Activated CD8-positive, alpha-beta memory T cell treated with anti-CD3 and anti-CD28 coated beads, Interleukin-2, amount 10 ng/mL, durations not matched to agents 7 days and 5 days (primary cell): ENCODE measurements around the gene OSBPL3. TPM values are rescaled to one million over a fixed set of nuclear protein-coding genes. Genes with fewer than 3 reads are reported as not detected.

Experiments
- ATAC-seq: fragments of 150-1000 bp; cut with Tn5 transposase; one replicate; pipeline ENCODE4 v1.10.0; 2021; ENCODE audit warnings: moderate library complexity
- CTCF ChIA-PET: fragments of 350-600 bp; sonication (Branson Sonifier 250); formaldehyde crosslinking; loops from one replicate; lab custom pipeline; 2021; ENCODE audit warnings: antibody characterized with exemption; lab: Charles Lee
- DNase-seq: peaks from one replicate; pipeline ENCODE4 v3.0.0-alpha.2; 2020
- H3K27ac Mint-ChIP-seq: one replicate; pipeline ENCODE4 v1.8.0; 2021; ENCODE audit warnings: mild to moderate bottlenecking, mixed read lengths
- H3K27me3 Mint-ChIP-seq: one replicate; pipeline ENCODE4 v1.8.0; 2021; ENCODE audit warnings: mixed read lengths
- H3K36me3 Mint-ChIP-seq: one replicate; pipeline ENCODE4 v1.8.0; 2021; ENCODE audit warnings: mild to moderate bottlenecking, mixed read lengths
- H3K4me1 Mint-ChIP-seq: one replicate; pipeline ENCODE4 v1.8.0; 2021; ENCODE audit warnings: mixed read lengths
- H3K4me3 Mint-ChIP-seq: one replicate; pipeline ENCODE4 v1.8.0; 2021; ENCODE audit warnings: mild to moderate bottlenecking, moderate library complexity, mixed read lengths
- H3K9me3 Mint-ChIP-seq: one replicate; pipeline ENCODE4 v1.8.0; 2022; ENCODE audit warnings: low read depth, mixed read lengths
- total RNA-seq, 2 experiments: library from RNA; stranded (reverse); gene quantifications; one replicate each; pipeline ENCODE4 v1.2.3, GENCODE V29; 2021

The OSBPL3 gene
- total RNA-seq, 2 experiments from 2014 or later, result 98.3 to 133 TPM

- peaks cover 30% of the 10 kb centered on the region for H3K4me1 Mint-ChIP-seq
- peaks cover 34% of the 10 kb centered on the region for H3K36me3 Mint-ChIP-seq
- DNase-seq (no peak), ATAC-seq (no peak)
- H3K27me3 Mint-ChIP-seq, result no peaks in the 10 kb centered on the region
- CTCF ChIA-PET, result interaction anchor here (1.2 to 1.3 kb wide), 2 partner anchors 9 to 13 kb away, joined by 3 to 4 read pairs; no protein-coding TSS in a partner anchor
- H3K27ac Mint-ChIP-seq, result no peak overlapping the region
- no peak overlapping the region for H3K4me3 Mint-ChIP-seq
- peaks cover 4% of the 10 kb centered on the region for H3K9me3 Mint-ChIP-seq
These were observed 37.8 kb downstream of the OSBPL3 start for GRCh38 chr7:24942226-24942625.

DNA sequence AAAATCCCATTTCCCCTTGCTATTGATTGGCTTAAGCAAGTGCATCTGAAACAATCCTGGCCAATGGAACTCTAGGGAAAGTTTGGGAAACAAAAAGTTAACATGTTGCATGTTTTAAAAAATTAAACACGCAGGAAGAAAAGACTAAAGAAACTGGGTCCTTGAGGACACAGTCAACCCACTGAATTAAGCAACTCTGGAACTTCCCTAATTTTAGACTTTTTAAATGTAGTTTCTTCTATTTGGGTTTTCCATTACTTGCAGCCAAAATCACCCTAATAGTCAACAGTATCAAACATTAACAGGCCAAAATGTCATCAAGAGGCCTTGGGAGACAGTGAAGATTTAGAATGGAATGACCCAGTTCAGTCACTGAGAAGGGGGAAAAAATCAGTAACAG, 40.6 kb downstream of the OSBPL3 start:
- peaks cover 42% of the 10 kb centered on the region for H3K4me1 Mint-ChIP-seq

GRCh38 chr7:24936121-24936824, 43.7 kb downstream of the OSBPL3 start:
- no peak for DNase-seq
- Mint-ChIP-seq H3K27me3 (no peaks in the 10 kb centered on the region), H3K4me3 (no peak overlapping the region), H3K27ac (peak overlapping the region; percentile 45), H3K36me3 (peaks cover 51% of the 10 kb centered on the region), H3K4me1 (peaks cover 38% of the 10 kb centered on the region), H3K9me3 (peaks cover 8% of the 10 kb centered on the region)
- CTCF ChIA-PET, result no interaction called here
- ATAC-seq, result peak; percentile 45

More for the DNA sequence above, 40.6 kb downstream of the OSBPL3 start:
- peaks cover 40% of the 10 kb centered on the region for H3K36me3 Mint-ChIP-seq
- no peak overlapping the region for H3K4me3 Mint-ChIP-seq
- H3K27me3 Mint-ChIP-seq, result no peaks in the 10 kb centered on the region
- ATAC-seq (no peak), DNase-seq (no peak)
- CTCF ChIA-PET, result interaction anchor here (1.5 kb wide), 1 partner anchor 8 kb away, joined by 3 read pairs; no protein-coding TSS in a partner anchor
- H3K9me3 Mint-ChIP-seq, result peaks cover 8% of the 10 kb centered on the region
- H3K27ac Mint-ChIP-seq, result no peak overlapping the region

GRCh38 chr7:24933298-24933697, 46.7 kb downstream of the OSBPL3 start:
- Mint-ChIP-seq H3K27me3 (no peaks in the 10 kb centered on the region), H3K27ac (no peak overlapping the region), H3K4me1 (peaks cover 39% of the 10 kb centered on the region), H3K9me3 (peaks cover 6% of the 10 kb centered on the region), H3K36me3 (peaks cover 60% of the 10 kb centered on the region), H3K4me3 (no peak overlapping the region)
- ATAC-seq, result no peak
- CTCF ChIA-PET, result interaction anchor here (0.6 kb wide), 2 partner anchors 9 to 121 kb away, joined by 3 read pairs; no protein-coding TSS in a partner anchor
- no peak for DNase-seq

DNA sequence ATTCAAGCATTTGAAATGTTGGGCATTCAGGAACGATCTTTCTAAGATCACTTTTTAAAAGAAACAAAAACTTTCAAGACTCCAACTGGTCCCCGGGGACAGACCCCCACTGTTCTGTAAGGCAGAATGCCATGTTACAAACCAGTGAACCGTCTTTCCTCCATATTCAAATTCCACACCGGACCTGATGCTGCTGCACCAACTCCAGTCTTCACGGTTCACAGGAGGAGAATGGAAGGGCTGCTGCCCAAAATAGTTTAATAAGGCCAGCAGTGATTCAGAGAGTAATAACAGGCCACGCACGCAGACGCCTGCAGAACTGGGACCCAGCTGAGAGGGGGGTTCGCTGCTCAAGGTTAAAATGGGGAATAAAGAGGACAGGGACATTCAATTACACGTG, 47.2 kb downstream of the OSBPL3 start:
- no peak overlapping the region for H3K4me3 Mint-ChIP-seq
- H3K27ac Mint-ChIP-seq, result no peak overlapping the region
- no peaks in the 10 kb centered on the region for H3K27me3 Mint-ChIP-seq
- peaks cover 4% of the 10 kb centered on the region for H3K9me3 Mint-ChIP-seq
- CTCF ChIA-PET, result no interaction called here
- peaks cover 57% of the 10 kb centered on the region for H3K36me3 Mint-ChIP-seq
- ATAC-seq (no peak), DNase-seq (no peak)
- H3K4me1 Mint-ChIP-seq, result peaks cover 41% of the 10 kb centered on the region

- Mint-ChIP-seq H3K4me3 (no peak overlapping the region), H3K9me3 (peaks cover 4% of the 10 kb centered on the region), H3K36me3 (peaks cover 56% of the 10 kb centered on the region), H3K27me3 (no peaks in the 10 kb centered on the region), H3K4me1 (peaks cover 40% of the 10 kb centered on the region), H3K27ac (no peak overlapping the region)
- DNase-seq (no peak), ATAC-seq (no peak)
- CTCF ChIA-PET, result interaction anchor here (0.9 kb wide), 1 partner anchor 8 kb away, joined by 3 read pairs; no protein-coding TSS in a partner anchor
These were observed 47.6 kb downstream of the OSBPL3 start for GRCh38 chr7:24932389-24932788.

- CTCF ChIA-PET, result interaction anchor here (0.9 kb wide), 1 partner anchor 8 kb away, joined by 3 read pairs; no protein-coding TSS in a partner anchor
- H3K27ac Mint-ChIP-seq, result no peak overlapping the region
- peaks cover 38% of the 10 kb centered on the region for H3K4me1 Mint-ChIP-seq
- peaks cover 54% of the 10 kb centered on the region for H3K36me3 Mint-ChIP-seq
- H3K9me3 Mint-ChIP-seq, result peaks cover 4% of the 10 kb centered on the region
- no peak overlapping the region for H3K4me3 Mint-ChIP-seq
- ATAC-seq (no peak), DNase-seq (no peak)
- H3K27me3 Mint-ChIP-seq, result no peaks in the 10 kb centered on the region
These were observed 48.1 kb downstream of the OSBPL3 start for GRCh38 chr7:24931844-24932243.

DNA sequence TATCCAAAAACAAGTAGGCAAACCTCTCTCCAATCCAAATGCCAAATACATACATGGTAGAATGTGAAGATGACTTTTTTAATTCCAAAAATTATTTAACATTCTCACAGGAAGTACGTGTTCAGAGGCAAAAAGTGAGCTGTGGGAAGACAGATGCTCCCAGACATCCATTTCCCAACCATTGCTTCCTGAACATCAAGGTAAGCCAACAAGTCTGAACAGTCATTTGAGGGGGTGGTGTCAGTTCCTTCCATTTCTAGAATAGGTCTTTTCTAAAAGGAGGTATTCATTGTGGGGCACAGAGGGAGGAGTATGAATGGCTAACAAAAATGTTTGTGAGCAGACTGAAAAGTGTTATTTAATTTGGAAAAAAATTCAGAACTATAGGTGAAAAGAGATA, 49.1 kb downstream of the OSBPL3 start:
- no peak overlapping the region for H3K4me3 Mint-ChIP-seq
- H3K9me3 Mint-ChIP-seq, result no peaks in the 10 kb centered on the region
- DNase-seq (no peak), ATAC-seq (no peak)
- H3K4me1 Mint-ChIP-seq, result peaks cover 34% of the 10 kb centered on the region
- CTCF ChIA-PET, result no interaction called here
- H3K27me3 Mint-ChIP-seq, result no peaks in the 10 kb centered on the region
- peaks cover 44% of the 10 kb centered on the region for H3K36me3 Mint-ChIP-seq
- H3K27ac Mint-ChIP-seq, result no peak overlapping the region

GRCh38 chr7:24926623-24927524, 53.1 kb downstream of the OSBPL3 start:
- H3K27ac Mint-ChIP-seq, result peak overlapping the region; percentile 11
- peaks cover 42% of the 10 kb centered on the region for H3K36me3 Mint-ChIP-seq
- H3K27me3 Mint-ChIP-seq, result no peaks in the 10 kb centered on the region
- ATAC-seq, result no peak
- H3K9me3 Mint-ChIP-seq, result no peaks in the 10 kb centered on the region
- CTCF ChIA-PET, result interaction anchor here (0.9 to 2.1 kb wide), 8 partner anchors 19 to 166 kb away, joined by 3 to 12 read pairs (median 4); partner anchors contain the start of gene OSBPL3
- no peak overlapping the region for H3K4me3 Mint-ChIP-seq
- DNase-seq, result no peak
- H3K4me1 Mint-ChIP-seq, result peaks cover 58% of the 10 kb centered on the region

GRCh38 chr7:24924375-24924774, 55.6 kb downstream of the OSBPL3 start:
- no peaks in the 10 kb centered on the region for H3K27me3 Mint-ChIP-seq
- H3K9me3 Mint-ChIP-seq, result no peaks in the 10 kb centered on the region
- peak overlapping the region; percentile 91 for H3K27ac Mint-ChIP-seq
- H3K36me3 Mint-ChIP-seq, result peaks cover 22% of the 10 kb centered on the region
- ATAC-seq (peak; percentile 57), DNase-seq (peak; percentile 58)
- peak overlapping the region; percentile 29 for H3K4me3 Mint-ChIP-seq
- peaks cover 77% of the 10 kb centered on the region for H3K4me1 Mint-ChIP-seq
- CTCF ChIA-PET, result interaction anchor here (1.2 to 2.9 kb wide), 5 partner anchors 13 to 146 kb away, joined by 3 to 20 read pairs (median 6); partner anchors contain the start of gene OSBPL3

DNA sequence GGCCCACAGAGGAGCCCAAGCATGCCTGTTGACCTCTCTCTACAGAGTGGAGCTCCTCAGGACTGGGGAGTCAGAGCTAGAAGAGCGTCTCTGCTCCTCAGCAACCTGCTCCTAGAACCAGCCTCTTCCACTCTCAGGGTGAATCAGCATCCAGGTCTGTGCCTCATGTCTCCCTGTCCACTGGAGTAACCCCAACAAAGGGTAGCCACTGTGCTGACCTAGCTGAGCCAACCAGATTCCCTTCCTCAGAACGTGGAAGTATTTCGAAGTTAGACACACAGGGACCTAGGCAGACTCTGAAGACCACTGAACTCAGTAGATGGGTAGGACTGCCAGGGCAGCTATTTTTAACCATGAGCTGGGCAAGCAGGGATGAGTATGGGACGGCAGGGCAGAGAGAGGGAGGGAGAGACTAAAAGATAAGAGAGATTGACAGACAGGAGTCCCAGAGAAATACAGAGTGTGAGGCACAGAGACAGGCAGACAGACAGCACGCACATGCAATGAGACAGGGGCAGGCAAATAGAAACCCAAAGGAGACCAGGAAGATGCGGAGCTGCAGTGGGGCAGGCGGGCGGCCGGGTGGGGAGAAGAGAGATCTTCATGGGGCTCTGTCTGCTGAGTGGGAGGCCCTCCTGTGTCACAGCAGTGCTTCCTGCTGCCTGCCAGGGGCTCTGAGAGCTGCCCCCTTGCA, 56.7 kb downstream of the OSBPL3 start:
- Mint-ChIP-seq H3K27me3 (no peaks in the 10 kb centered on the region), H3K27ac (peak overlapping the region; percentile 91), H3K4me1 (peaks cover 83% of the 10 kb centered on the region), H3K4me3 (peak overlapping the region; percentile 2), H3K9me3 (no peaks in the 10 kb centered on the region), H3K36me3 (peaks cover 20% of the 10 kb centered on the region)
- CTCF ChIA-PET, result interaction anchor here (1.0 to 3.9 kb wide), 5 partner anchors 12 to 103 kb away, joined by 4 to 26 read pairs (median 6); partner anchors contain the start of gene OSBPL3
- ATAC-seq (no peak), DNase-seq (peak; percentile 43)

DNA sequence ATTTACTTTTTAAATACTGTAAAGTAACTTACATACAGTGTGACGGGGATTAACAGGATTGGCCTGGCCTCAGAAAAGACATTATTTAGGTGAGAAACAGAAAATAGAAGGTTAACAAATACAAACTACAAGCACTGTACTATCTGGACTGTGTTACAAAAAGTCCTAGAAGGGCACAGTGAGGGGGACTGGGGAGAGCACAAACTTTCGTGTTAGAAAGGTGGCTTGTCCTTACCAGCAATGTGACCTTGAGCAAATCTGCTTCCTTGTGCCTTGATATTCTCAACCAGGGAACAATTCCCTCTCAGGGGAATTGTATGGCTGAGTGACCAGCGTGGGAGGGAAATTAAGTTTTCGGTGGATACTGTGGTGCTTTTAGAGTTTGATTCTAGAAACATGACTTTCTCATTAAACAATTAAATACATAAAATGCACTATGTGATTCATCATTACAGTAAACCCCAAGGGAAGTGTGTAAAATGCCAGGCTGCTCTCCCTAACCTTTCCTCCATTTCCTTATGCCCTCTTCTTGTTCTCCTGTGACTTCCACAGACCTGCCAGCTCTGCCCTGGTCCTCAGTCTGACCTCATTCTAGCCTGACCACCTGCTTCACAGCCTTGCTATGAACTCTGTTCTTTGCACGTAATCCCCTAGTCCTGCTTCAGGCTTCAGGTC, 57.7 kb downstream of the OSBPL3 start:
- ATAC-seq (no peak), DNase-seq (no peak)
- Mint-ChIP-seq H3K27ac (peak overlapping the region; percentile 91), H3K4me3 (no peak overlapping the region), H3K36me3 (peaks cover 24% of the 10 kb centered on the region), H3K9me3 (no peaks in the 10 kb centered on the region), H3K4me1 (peaks cover 88% of the 10 kb centered on the region), H3K27me3 (no peaks in the 10 kb centered on the region)
- CTCF ChIA-PET, result interaction anchor here (1.0 to 3.9 kb wide), 3 partner anchors 11 to 102 kb away, joined by 4 to 26 read pairs (median 20); partner anchors contain the start of gene OSBPL3
